GM18498 (cell line): Measurements from ENCODE around the gene NOD2.

Source experiments
- ATAC-seq: cut with Tn5 transposase; IDR thresholded peaks from one replicate; pipeline ENCODE4 v1.9.1; 2021; ENCODE audit warnings: mild to moderate bottlenecking, moderate library complexity; ENCODE audit not compliant: unreplicated experiment

Gene NOD2

DNA sequence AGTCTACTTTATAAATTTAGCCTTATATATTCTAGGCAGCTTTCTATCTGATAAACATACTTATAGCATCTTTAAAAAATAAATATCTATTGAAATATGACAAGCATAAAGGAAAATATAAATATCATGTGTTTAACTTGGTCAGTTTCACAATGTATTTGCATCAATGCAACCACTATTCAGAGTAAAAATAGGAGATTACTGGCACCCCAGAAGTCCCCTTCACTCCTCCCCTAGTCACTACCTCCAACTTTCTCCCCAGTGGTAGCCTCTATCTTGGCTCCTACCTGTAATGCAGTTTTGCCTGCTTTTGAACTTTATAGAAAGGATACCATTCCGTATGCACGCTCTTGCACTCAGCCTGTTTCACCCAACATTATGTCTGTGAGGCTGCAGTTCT, 3.2 kb upstream of the NOD2 start:
- ATAC-seq: no peak

DNA sequence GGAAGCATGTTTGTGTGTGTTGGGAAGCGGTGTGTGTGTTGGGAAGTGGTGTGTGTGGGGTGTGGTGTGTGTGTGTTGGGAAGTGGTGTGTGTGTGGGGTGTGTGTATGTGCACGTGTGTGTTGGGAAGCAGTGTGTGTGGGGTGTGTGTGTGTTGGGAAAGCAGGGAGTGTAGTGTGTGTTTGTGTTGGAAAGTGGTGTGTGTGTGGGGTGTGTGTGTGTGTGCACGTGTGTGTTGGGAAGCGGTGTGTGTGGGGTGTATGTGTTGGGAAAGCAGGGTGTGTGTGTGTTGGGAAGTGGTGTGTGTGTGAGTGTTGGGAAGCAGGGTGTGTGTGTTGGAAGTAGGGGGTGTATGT, 785 bp upstream of the NOD2 start:
- ATAC-seq: no peak

DNA sequence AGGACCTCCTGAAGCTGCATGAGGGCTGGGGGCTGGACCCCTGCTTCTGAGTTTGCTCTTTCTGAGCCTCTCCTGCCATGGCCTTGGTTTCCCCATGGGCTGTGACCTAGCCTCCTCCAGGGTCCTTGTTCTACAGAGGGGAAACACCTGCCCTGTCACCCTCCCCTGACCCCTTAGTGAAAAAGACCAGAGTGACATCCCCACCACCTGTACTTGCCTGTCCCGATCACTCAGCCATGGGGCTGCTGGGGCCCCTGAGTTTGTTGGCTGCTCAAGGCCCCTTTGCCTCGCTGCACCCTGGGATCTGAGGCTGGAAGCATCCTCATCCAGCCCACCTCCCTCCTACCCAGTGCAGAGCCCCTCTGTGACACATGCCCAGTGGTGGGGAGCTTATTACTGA, 800 bp downstream of the NOD2 start:
- ATAC-seq: no peak

DNA sequence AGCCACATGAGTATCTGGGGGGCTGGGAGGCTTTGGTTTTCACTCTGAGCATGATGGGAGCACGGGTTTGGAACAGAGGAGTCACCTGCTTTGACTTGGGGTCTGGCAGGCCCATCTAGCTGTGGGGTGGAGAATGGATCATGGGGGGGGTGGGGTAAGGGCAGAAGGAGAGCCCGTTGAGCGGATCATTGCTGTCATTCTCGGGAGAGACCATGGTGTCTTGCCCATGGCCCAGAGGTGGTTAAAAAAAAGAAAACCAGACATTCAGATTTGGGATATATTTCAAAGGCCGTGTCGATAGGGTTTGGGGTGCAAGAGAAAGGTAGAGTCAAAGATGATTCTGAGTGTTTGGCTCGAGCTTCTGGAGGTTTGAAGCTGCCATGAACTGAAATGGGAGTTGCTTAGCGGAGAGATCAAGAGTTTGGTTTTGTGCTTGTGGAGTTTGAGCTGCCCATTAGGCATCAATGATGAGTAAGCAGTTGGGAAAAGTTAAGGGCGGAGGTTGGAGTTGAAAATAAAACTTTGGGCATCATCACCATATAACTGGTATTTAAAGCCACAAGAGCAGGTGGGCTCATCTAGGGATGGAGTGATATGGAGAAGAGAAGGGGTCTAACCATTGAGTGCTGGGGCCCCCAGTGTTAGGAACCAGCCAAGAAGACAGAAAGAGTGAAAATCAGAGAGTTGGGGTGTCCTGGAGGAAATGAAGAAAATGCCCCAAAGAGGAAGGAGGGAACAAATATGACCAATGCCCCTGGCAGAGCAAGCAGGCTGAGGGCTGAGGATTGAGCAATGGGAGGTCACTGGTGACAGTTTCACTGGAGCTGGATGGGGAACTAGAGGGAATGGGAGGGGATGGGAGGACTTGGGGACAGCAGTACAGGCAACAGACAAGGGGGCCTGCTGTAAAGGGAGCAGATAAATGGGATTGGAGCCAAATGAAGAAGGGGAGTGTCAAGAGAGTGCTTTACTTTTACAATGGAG, 1.9 kb downstream of the NOD2 start:
- no peak for ATAC-seq

DNA sequence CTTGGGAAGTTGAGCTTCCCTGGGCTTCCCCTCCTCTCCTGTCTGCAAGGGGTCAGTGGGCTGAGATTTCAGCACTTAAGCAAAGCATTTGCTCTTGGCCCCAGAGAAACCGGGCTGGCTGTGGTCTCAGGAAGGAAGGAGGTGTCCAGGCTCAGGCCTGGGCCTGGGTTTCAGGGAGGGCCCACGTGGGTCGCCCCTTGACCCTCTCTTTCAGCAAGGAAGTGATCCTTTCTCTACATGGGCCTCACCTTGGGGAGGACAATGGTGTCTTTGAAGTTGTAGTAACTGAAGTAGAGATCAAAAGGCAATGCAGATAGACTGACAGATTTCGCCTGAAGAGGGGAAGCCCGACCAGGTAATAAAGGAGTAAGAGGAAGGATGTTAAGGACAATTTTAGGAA, 2.7 kb downstream of the NOD2 start:
- ATAC-seq: peak; percentile 25

DNA sequence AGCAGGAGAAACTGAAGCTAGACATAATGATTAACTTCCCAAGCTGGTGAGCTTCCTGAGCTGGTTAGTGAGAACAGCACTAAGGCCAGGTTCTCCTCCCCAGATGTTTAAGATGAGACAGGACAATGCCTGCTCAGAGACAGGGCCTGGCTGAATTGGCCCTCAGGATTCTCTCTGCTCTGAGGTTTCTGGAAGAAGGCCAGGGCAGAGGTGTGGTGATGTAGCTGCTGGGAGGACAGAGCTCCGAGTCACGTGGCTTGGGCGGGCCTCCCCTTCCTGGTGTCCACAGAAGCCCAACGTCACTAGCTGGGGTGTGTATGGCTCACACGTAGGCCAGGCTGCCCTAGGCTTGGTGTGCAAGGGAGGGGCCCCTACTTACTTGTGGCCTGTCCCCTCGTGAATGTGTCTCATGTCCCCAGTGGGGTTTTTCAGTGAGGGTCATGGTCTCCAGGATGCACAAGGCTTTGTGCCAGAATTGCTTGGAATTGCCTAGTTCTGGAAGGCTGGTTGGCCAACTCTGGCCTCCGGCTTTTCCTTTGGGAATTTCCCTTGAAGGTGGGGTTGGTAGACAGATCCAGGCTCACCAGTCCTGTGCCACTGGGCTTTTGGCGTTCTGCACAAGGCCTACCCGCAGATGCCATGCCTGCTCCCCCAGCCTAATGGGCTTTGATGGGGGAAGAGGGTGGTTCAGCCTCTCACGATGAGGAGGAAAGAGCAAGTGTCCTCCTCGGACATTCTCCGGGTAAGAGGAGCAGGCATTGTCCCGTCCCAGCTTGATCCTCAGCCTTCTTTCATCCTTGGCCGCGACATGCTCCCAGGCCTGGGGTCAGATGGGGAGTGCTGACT, 3.4 kb downstream of the NOD2 start:
- ATAC-seq: peak; percentile 65

DNA sequence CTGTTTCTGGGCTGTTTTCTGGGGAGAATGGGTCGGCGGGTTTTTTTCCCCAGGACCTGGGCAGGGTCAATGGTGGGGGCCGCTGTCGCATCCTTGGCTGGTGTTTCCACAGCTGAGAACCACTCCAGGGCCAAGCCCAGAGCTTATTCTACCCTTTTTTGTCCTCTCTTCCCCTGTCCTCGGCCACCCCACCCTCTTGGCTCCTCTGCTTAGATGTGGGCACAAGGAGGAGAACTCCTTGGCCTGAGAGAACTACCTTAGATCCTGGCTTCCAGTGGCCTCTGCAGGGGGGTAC, 4.0 kb downstream of the NOD2 start:
- ATAC-seq: no peak

DNA sequence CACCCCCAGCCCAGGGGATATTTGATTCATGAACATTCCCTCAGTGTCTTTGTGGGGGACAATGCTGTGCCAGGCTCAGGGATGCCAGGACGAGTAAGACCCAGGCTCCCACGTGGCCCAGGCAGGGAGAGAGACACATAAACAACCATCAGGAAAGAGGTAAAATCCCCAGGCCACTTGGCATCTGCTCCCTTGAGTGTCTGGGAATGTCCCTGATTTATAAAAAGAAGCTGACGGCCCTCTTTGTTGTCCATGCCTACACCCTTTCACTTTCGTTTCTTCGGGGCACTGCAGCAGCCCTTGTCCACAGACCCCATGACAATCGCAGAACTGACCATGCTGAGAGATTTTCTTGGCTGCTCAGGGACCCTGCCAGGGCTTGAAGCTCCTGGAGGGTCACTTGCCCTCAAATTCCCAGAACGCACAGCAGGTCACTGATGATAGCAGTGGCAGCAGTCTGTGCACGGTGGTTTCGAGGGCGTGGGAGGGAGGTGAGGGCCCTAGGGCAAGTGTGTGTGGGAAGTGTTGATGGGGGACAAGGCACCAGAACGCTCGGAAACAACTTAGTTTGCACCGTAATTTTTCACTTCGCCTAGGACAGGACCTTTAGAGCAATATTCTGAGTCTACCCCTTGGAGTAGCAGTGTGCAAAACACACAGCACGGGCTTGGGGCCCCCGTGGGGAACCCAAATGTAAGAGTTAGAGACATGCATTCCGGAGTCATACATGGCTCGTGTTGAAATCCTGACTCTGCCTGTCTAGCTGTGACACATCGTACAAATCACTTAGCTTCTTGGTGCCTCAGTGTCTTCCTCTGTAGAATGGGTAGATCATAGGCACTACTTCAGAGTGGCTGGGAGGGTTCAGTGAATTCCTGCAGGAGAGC, 4.7 kb downstream of the NOD2 start:
- peak; percentile 50 for ATAC-seq

DNA sequence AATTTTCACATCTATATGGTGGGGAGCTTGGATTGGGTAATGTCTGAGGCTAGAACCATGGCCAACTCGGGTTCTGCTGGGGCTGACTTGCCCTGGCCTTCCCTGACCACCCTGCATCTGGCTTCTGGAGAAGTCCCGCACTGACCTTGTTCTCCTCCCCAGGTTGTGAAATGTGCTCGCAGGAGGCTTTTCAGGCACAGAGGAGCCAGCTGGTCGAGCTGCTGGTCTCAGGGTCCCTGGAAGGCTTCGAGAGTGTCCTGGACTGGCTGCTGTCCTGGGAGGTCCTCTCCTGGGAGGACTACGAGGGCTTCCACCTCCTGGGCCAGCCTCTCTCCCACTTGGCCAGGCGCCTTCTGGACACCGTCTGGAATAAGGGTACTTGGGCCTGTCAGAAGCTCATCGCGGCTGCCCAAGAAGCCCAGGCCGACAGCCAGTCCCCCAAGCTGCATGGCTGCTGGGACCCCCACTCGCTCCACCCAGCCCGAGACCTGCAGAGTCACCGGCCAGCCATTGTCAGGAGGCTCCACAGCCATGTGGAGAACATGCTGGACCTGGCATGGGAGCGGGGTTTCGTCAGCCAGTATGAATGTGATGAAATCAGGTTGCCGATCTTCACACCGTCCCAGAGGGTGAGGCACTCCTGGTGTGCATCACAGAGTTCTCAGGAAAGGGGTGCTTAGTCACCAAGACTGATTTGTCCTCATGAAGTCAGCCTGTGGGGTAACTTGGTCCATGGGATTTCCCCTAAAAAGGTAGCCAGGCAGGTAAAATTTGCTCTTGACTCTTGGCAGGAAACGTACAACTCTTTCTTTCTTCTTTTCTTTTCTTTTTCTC, 6.1 kb downstream of the NOD2 start:
- no peak for ATAC-seq

DNA sequence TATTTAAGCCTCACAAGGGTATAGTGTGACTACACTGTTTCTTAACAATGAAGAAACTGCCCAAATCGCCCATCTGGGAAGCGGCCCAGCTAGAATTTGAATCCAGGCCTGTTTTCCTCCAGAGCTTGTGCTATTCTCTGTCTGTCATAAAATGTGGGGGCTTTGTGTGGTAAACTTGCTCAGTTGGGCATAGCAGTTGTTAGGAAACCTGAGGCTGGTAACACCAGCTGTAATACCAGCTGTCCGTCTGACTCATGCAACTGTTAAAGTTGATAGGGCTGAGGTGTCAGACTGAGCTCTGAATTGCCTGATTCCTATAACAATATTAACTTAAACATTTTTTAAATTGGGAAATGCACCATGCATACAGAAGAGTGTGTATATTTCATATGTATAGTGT, 9.3 kb downstream of the NOD2 start:
- ATAC-seq: no peak

DNA sequence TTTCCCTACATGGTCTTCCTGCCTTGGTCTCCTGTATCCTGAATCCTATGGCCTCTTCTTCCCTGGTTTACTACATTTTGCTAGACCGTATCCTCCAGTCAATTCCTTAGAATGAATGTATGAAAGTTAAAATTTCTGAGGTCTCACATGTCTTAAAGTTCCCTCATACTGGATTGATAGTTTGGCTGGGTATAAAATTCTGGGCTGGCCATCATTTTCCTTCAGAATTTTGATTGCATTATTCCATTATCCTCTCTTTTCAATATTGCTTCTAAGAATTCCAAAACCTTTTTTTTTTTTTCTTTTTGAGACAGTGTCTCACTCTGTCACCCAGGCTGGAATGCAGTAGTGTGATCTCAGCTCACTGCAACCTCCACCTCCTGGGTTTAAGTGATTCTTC, 10.8 kb downstream of the NOD2 start:
- no peak for ATAC-seq

DNA sequence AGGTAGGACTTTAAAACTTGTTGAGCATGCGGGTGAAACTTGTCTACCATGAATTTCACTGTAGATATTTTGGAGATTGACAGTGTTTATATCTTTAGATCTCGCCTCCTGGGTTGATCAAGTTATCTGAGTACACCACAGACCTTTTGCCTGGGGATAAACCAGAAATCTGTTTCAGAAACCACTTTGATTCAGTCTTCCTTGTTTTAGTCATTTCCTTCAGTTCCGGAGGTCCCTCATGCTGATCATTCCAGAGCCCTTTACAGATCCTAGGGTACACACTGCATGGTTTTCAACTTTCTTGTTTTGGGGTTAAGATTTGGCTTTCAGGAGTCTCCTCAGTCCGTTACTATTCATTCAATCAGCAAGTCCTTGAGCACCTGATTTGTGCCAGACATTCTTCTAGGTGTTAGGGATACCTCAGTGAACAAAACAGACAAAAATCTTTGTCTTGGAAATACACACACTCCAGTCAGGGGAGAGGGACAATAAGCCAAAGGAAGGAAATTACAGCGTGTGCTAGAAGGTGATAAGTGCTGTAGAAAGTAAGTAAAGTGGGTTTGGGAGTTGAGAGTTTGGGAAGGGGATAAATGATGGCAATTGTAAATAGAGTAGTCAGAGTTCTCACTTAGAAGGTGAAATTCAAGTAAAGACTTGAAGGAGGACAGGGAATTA, 12.2 kb downstream of the NOD2 start:
- no peak for ATAC-seq

DNA sequence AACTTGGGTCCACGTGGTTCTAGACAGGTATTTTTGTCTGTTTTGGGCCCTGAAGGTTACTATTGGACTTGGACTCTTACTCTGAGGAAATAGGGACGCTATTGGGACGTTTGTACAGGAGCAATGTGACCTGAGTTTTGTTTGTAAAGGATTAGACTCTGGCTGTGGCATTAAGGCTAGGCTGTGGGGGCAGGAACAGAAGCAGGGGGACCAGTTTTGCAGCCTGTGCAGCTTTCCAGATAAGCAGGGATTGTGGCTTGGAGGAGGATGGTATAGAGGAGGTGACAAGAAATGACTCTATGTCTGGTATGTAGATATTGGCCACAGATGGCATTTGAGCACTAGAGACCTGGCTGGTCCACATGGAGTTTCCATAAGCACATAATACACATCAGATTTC, 12.8 kb downstream of the NOD2 start:
- ATAC-seq: no peak

DNA sequence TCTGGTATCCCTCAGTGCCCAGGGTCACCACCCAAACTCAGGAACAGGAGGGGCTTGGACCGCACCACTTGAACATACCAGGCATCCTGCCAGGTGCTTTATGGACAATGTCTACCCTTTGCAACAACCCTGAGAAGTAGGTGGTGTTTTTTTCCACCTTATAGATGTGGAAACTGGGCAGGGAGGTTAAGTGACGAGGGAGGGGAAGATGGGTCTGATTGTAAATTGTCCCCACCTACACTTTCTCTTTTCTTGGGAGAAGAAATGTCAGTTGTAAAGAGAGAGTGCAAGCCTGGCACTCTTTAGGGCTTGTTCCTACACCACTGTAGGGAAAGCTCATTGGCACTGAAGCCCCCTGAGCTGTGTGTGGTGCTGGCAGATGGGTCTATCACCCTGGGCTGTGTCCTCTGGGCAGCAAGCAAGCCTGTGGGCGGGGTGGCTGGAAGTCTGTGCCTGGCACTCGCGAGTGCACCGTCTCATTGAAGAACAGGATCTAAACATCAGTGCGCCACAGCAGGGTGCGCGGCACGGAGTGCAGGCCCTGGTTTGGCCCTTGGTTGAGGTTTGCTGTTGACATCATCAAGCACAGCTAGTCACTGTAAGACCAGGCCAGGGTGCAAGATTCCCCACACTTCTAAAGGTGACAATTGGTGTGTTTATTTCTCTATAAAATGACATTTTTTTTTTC, 15.1 kb downstream of the NOD2 start:
- no peak for ATAC-seq

DNA sequence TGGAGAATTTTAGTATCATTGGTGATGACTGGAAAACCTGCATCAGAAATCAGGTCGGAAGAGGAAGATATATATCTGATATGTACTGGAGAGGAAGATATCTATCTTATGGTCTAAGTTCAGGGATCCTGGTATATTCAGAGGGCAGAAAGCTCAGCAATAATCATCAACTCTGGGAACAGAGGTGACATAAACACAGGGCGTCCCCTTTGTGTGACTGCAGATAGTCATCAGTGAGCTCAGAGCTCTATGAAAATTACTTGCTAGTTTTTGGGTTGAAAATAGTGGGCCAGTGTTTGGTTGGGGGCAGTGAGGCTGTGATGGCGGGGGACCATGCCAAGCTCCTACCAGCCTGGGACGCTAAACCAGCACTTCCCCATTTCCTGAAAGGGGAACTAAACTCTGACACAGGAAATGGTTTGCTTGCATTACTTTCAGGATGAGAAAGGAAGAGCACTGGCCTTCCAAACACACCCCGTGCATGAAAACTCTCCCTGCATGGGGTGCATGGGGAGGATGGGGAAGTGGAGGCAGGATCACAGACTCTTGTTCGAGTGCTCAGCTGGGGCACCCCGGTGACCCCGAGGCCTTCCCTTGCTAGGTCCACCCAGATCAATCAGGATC, 15.8 kb downstream of the NOD2 start:
- no peak for ATAC-seq

DNA sequence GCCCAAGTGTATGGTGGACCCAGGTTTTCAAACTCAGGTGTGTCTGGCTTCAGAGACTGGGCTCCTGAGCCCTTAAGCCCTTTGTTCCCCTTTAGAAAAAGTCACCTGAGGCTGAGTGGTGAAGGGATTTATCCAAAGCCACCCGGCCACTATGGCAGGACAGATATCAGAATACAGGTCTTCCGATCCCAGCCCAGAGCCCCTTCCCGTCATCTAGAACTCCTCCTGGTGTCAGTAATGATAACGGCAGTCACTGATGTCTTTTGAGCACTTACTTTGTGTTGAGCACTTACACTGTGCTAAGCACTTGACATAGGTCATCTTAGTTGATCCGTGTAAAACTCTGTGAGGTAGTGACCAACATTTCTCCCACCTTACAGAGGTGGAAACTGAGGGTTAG, 16.6 kb downstream of the NOD2 start:
- no peak for ATAC-seq

DNA sequence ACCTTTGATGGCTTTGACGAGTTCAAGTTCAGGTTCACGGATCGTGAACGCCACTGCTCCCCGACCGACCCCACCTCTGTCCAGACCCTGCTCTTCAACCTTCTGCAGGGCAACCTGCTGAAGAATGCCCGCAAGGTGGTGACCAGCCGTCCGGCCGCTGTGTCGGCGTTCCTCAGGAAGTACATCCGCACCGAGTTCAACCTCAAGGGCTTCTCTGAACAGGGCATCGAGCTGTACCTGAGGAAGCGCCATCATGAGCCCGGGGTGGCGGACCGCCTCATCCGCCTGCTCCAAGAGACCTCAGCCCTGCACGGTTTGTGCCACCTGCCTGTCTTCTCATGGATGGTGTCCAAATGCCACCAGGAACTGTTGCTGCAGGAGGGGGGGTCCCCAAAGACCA, 17.6 kb downstream of the NOD2 start:
- ATAC-seq: no peak

DNA sequence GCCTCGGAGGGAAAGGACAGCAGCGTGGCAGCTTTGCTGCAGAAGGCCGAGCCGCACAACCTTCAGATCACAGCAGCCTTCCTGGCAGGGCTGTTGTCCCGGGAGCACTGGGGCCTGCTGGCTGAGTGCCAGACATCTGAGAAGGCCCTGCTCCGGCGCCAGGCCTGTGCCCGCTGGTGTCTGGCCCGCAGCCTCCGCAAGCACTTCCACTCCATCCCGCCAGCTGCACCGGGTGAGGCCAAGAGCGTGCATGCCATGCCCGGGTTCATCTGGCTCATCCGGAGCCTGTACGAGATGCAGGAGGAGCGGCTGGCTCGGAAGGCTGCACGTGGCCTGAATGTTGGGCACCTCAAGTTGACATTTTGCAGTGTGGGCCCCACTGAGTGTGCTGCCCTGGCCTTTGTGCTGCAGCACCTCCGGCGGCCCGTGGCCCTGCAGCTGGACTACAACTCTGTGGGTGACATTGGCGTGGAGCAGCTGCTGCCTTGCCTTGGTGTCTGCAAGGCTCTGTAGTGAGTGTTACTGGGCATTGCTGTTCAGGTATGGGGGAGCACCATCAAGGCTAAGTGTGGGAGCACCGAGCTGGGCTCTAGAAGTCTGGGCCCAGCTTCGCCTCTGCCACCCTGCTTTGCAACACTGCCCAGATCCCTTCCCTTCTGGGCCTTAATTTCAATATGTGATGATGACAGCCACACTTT, 18.6 kb downstream of the NOD2 start:
- no peak for ATAC-seq
